HS-5 (cell line): ENCODE measurements around the gene ACTA1.
"Not testable (repeated sequence)": the region's sequence is repeated elsewhere in the genome, so short reads cannot be mapped to it uniquely, and the experiment has no call there.

Experiments used
- DNase-seq: peaks from one replicate; pipeline ENCODE4 v3.0.0-alpha.2; 2012; ENCODE audit warnings: low read depth

Gene ACTA1

GRCh38 chr1:229409616-229410369 lies 24.1 kb downstream of the ACTA1 start:
- no peak for DNase-seq

GRCh38 chr1:229408458-229409037 lies 25.3 kb downstream of the ACTA1 start:
- DNase-seq: no peak

GRCh38 chr1:229407206-229408026 lies 26.5 kb downstream of the ACTA1 start:
- no peak for DNase-seq

- no peak for DNase-seq
These were observed 27.1 kb downstream of the ACTA1 start for GRCh38 chr1:229406798-229407197.

GRCh38 chr1:229403573-229403972 lies 30.3 kb downstream of the ACTA1 start:
- DNase-seq: no peak

GRCh38 chr1:229402993-229403392 lies 30.9 kb downstream of the ACTA1 start:
- DNase-seq: no peak

- not testable (repeated sequence) for DNase-seq
These were observed 31.6 kb downstream of the ACTA1 start for GRCh38 chr1:229402329-229402728.

- DNase-seq: no peak
These were observed 36.1 kb downstream of the ACTA1 start for GRCh38 chr1:229397762-229398161.

- no peak for DNase-seq
These were observed 37.2 kb downstream of the ACTA1 start for GRCh38 chr1:229396585-229397206.

GRCh38 chr1:229394517-229394916 lies 39.4 kb downstream of the ACTA1 start:
- DNase-seq: not testable (repeated sequence)

- DNase-seq: no peak
These were observed 41.0 kb downstream of the ACTA1 start for GRCh38 chr1:229392936-229393335.

- DNase-seq: no peak
These were observed 43.8 kb downstream of the ACTA1 start for GRCh38 chr1:229390130-229390529.

GRCh38 chr1:229388897-229389580 lies 44.9 kb downstream of the ACTA1 start:
- DNase-seq: peak; percentile 73

- DNase-seq: no peak
These were observed 47.9 kb downstream of the ACTA1 start for GRCh38 chr1:229385853-229386456.

- DNase-seq: no peak
These were observed 49.1 kb downstream of the ACTA1 start for GRCh38 chr1:229384822-229385221.

- peak; percentile 48 for DNase-seq
These were observed 49.9 kb downstream of the ACTA1 start for GRCh38 chr1:229383961-229384360.

GRCh38 chr1:229383188-229383587 lies 50.7 kb downstream of the ACTA1 start:
- DNase-seq: no peak
